HCT116 (cell line): ENCODE data around the gene CNNM3. TPM values are rescaled to one million over a fixed set of nuclear protein-coding genes. Genes with fewer than 3 reads are reported as not detected.

Experiments
- ATAC-seq: fragments of 200-7000 bp; cut with Tn5 transposase; 2 replicates; pipeline ENCODE4 v1.9.1; 2020; ENCODE audit warnings: mild to moderate bottlenecking, moderate library complexity
- BruUV-seq: library from RNA; stranded (reverse); fragments of 400-500 nt; replicated peaks from 2 replicates; lab custom pipeline; 2021; lab: Mats Ljungman, UMichigan
- CTCF ChIA-PET: fragments of 300-600 bp; sonication (Branson Sonifier 250); formaldehyde crosslinking; loops from one replicate; lab custom pipeline; 2021; ENCODE audit warnings: antibody characterized with exemption; lab: Charles Lee
- POLR2A ChIA-PET: fragments of 300-600, 350-600 bp; sonication (Branson Sonifier 250); formaldehyde crosslinking; loops from one replicate; lab custom pipeline; 2021; ENCODE audit warnings: antibody characterized with exemption; lab: Charles Lee
- RAD21 ChIA-PET, 2 experiments: fragments of 300-600 bp; sonication (Branson Sonifier 250); formaldehyde crosslinking; loops; one replicate each; lab custom pipeline; 2023; ENCODE audit warnings: low total read pairs in 2 of 2; ENCODE audit not compliant: uncharacterized antibody in 2 of 2, unreplicated experiment in 2 of 2, low non-redundant PET in 1 of 2; lab: Charles Lee
- DNase-seq: peaks from one replicate; pipeline ENCODE4 v3.0.0-alpha.2; 2010; ENCODE audit warnings: low read depth, low spot score
- H2AFZ ChIP-seq: fragments of 200-600 bp; shearing (Covaris generic), sonication (generic); 2 replicates; pipeline ENCODE4 v1.6.1; 2017; ENCODE audit warnings: low read depth, mixed run types, mixed read lengths, antibody characterized with exemption, low read length; ENCODE audit not compliant: poor library complexity, severe bottlenecking
- H3K27ac ChIP-seq: 2 replicates; pipeline ENCODE4 v1.5.1; 2012; ENCODE audit warnings: low read depth, low read length
- H3K27me3 ChIP-seq: fragments of 200-600 bp; sonication (generic); 2 replicates; pipeline ENCODE4 v1.6.1; 2016; ENCODE audit warnings: mixed run types, low read length, mixed read lengths; ENCODE audit not compliant: insufficient read depth
- H3K36me3 ChIP-seq, 2 experiments: fragments of 200-500 bp in 1 of 2; fragments of 200-600 bp in 1 of 2; sonication (Bioruptor generic) in 1 of 2; sonication (generic) in 1 of 2; 2 replicates each; pipeline versions ENCODE4 v1.5.1 to v1.6.1; 2014 to 2016; ENCODE audit warnings: low read length in 2 of 2, inconsistent platforms in 1 of 2, mixed read lengths in 1 of 2, mixed run types in 1 of 2; ENCODE audit not compliant: insufficient read depth in 2 of 2, control insufficient read depth in 1 of 2
- H3K4me1 ChIP-seq, 2 experiments: fragments of 200-600 bp in 1 of 2; sonication (generic) in 1 of 2; 2 replicates each; pipeline versions ENCODE4 v1.5.1 to v1.6.1; 2012 to 2017; ENCODE audit warnings: low read length in 2 of 2, inconsistent platforms in 1 of 2, mild to moderate bottlenecking in 1 of 2, mixed read lengths in 1 of 2, mixed run types in 1 of 2, moderate library complexity in 1 of 2; ENCODE audit not compliant: insufficient read depth in 2 of 2, control insufficient read depth in 1 of 2
- H3K4me2 ChIP-seq: fragments of 200-600 bp; sonication (generic); 2 replicates; pipeline ENCODE4 v1.6.1; 2017; ENCODE audit warnings: mixed run types, low read length, mixed read lengths
- H3K4me3 ChIP-seq, 2 experiments: fragments of 200-600 bp in 1 of 2; sonication (generic) in 1 of 2; replicated peaks in 1 of 2; 2 replicates each; pipeline ENCODE4 v1.5.1; 2011 to 2016; ENCODE audit warnings: low read length in 2 of 2, control low read depth in 1 of 2, low read depth in 1 of 2, mild to moderate bottlenecking in 1 of 2, mixed read lengths in 1 of 2, mixed run types in 1 of 2
- H3K79me2 ChIP-seq: fragments of 200-600 bp; sonication (generic); 2 replicates; pipeline ENCODE4 v1.6.1; 2017; ENCODE audit warnings: mild to moderate bottlenecking, mixed run types, low read length, moderate library complexity, mixed read lengths; ENCODE audit not compliant: insufficient read depth
- H3K9ac ChIP-seq: fragments of 200-600 bp; sonication (generic); 2 replicates; pipeline ENCODE4 v1.6.1; 2016; ENCODE audit warnings: low read length, mixed read lengths
- H3K9me2 ChIP-seq: fragments of 200-600 bp; sonication (generic), shearing (Covaris generic); 2 replicates; pipeline ENCODE4 v1.6.1; 2017; ENCODE audit warnings: mixed run types, mild to moderate bottlenecking, moderate library complexity; ENCODE audit not compliant: insufficient read depth
- H3K9me3 ChIP-seq, 2 experiments: fragments of 200-500 bp in 1 of 2; fragments of 200-600 bp in 1 of 2; sonication (Bioruptor generic) in 1 of 2; sonication (generic) in 1 of 2; 2 replicates each; pipeline ENCODE4 v1.6.1; 2014 to 2017; ENCODE audit warnings: low read length in 2 of 2, mixed read lengths in 2 of 2, inconsistent platforms in 1 of 2, low read depth in 1 of 2, mild to moderate bottlenecking in 1 of 2, mixed run types in 1 of 2, moderate library complexity in 1 of 2; ENCODE audit not compliant: control insufficient read depth in 1 of 2, insufficient read depth in 1 of 2
- H4K20me1 ChIP-seq: fragments of 200-600 bp; sonication (generic), shearing (Covaris generic); 2 replicates; pipeline ENCODE4 v1.6.1; 2017; ENCODE audit warnings: mixed run types, mild to moderate bottlenecking, moderate library complexity; ENCODE audit not compliant: insufficient read depth
- CEBPB ChIP-seq: IDR thresholded peaks from 2 replicates; pipeline ENCODE4 v1.6.1; 2012; ENCODE audit warnings: low read depth
- MAX ChIP-seq: IDR thresholded peaks from 2 replicates; pipeline ENCODE4 v1.6.1; 2012
- POLR2A ChIP-seq: IDR thresholded peaks from 2 replicates; pipeline ENCODE4 v1.7.0; 2011; ENCODE audit warnings: borderline replicate concordance; ENCODE audit not compliant: insufficient read depth, insufficient read length; ENCODE audit errors: extremely low read depth
- POLR2AphosphoS5 ChIP-seq: IDR thresholded peaks from 2 replicates; pipeline ENCODE4 v1.6.1; 2011; ENCODE audit warnings: mild to moderate bottlenecking, low read depth, low read length, moderate library complexity
- YY1 ChIP-seq: IDR thresholded peaks from 2 replicates; pipeline ENCODE4 v1.6.1; 2011; ENCODE audit warnings: low read length, low read depth, moderate library complexity, mild to moderate bottlenecking; ENCODE audit not compliant: insufficient replicate concordance; ENCODE audit errors: extremely low read depth
- intact Hi-C: fragments of 100-400 bp; cut with micrococcal nuclease; formaldehyde crosslinking; loops from 2 replicates; pipeline ENCODE4 v1.10.0; 2022
- total RNA-seq: library from RNA; stranded (reverse); gene quantifications from one replicate; pipeline ENCODE4 v1.2.1, GENCODE V29; 2021; ENCODE audit not compliant: unreplicated experiment
- TF ChIP-seq, protein P1 (sequence below), 3 experiments: fragments of 200-600 bp in 1 of 3; sonication (generic) in 1 of 3; IDR thresholded peaks in 2 of 3; conservative IDR thresholded peaks in 1 of 3; 2 replicates each; pipeline ENCODE4 v1.5.1; 2012 to 2017; ENCODE audit warnings: low read depth in 2 of 3, low read length in 2 of 3, antibody characterized with exemption in 1 of 3, borderline replicate concordance in 1 of 3, control low read depth in 1 of 3, mild to moderate bottlenecking in 1 of 3, mixed read lengths in 1 of 3, mixed run types in 1 of 3, moderate library complexity in 1 of 3; ENCODE audit not compliant: insufficient read depth in 1 of 3

Gene CNNM3
- total RNA-seq, 1 experiment from 2014 or later: 31.1 TPM

GRCh38 chr2:96868555-96869280 is 52.6 kb downstream of the CNNM3 start:
- ChIA-PET CTCF (interaction anchor here (1.0 to 1.9 kb wide), 4 partner anchors 10 to 309 kb away, joined by 3 to 17 read pairs (median 6); partner anchors contain the start of gene ANKRD39), POLR2A (interaction anchor here (0.7 to 2.3 kb wide), 3 partner anchors 11 to 88 kb away, joined by 4 to 20 read pairs (median 4); partner anchors contain the start of gene ANKRD39)
- H3K79me2 ChIP-seq: peaks cover 25% of the 10 kb centered on the region; the same call in 1 of the 2 replicates

More at GRCh38 chr2:96868555-96869280, 52.6 kb downstream of the CNNM3 start:
- H3K4me1 ChIP-seq: peaks cover 22 to 36% of the 10 kb centered on the region in 2 experiments
- peaks cover 7 to 9% of the 10 kb centered on the region in 2 experiments; a peak in 3 of 4 replicates for H3K36me3 ChIP-seq
- TF ChIP-seq MAX (peak; percentile 39), POLR2A (peak; percentile 28), CEBPB (no peak), YY1 (no peak), POLR2AphosphoS5 (peak; percentile 75)
- TF ChIP-seq, protein P1, sequence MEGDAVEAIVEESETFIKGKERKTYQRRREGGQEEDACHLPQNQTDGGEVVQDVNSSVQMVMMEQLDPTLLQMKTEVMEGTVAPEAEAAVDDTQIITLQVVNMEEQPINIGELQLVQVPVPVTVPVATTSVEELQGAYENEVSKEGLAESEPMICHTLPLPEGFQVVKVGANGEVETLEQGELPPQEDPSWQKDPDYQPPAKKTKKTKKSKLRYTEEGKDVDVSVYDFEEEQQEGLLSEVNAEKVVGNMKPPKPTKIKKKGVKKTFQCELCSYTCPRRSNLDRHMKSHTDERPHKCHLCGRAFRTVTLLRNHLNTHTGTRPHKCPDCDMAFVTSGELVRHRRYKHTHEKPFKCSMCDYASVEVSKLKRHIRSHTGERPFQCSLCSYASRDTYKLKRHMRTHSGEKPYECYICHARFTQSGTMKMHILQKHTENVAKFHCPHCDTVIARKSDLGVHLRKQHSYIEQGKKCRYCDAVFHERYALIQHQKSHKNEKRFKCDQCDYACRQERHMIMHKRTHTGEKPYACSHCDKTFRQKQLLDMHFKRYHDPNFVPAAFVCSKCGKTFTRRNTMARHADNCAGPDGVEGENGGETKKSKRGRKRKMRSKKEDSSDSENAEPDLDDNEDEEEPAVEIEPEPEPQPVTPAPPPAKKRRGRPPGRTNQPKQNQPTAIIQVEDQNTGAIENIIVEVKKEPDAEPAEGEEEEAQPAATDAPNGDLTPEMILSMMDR (IDR thresholded peaks at IDR 0.05 in 2 of 3, conservative IDR thresholded peaks at IDR 0.05 in 1 of 3; ENCODE audit: borderline replicate concordance in 1 of 3, insufficient read depth in 1 of 3, low read depth in 2 of 3, low read length in 2 of 3): peak in 2 of 3 experiments; percentile 72 to 79; a peak in 5 of 6 replicates
- TF ChIP-seq, all 23 proteins: peak for 4
- Histone ChIP-seq H3K9me3 (no peaks in the 10 kb centered on the region), H3K27me3 (no peaks in the 10 kb centered on the region), H2AFZ (no peak overlapping the region), H3K9me2 (no peaks in the 10 kb centered on the region), H3K4me3 (peak overlapping the region; percentile 66 to 82), H3K27ac (peak overlapping the region; percentile 93), H3K9ac (peak overlapping the region; percentile 92), H4K20me1 (no peaks in the 10 kb centered on the region), H3K4me2 (peak overlapping the region; percentile 95)
- RAD21 ChIA-PET: interaction anchor here (0.7 to 1.8 kb wide), 3 partner anchors 10 to 82 kb away, joined by 5 to 8 read pairs (median 6); partner anchors contain the start of gene ANKRD39 (in 2 of the 2)
- DNase-seq: peak; percentile 54
- intact Hi-C loops: loop anchor here (2.0 kb wide), 1 partner anchor 52 kb away; the partner anchor contains the start of gene CNNM3
- ATAC-seq: peak; percentile 76
- no TSS peak for BruUV-seq
